Natural killer cell (primary cell): ENCODE data around the gene MYMX. TPM values are rescaled to one million over a fixed set of nuclear protein-coding genes. Genes with fewer than 3 reads are reported as not detected.

Experiments
- ATAC-seq, 3 donors: fragments of 150-1000 bp in 2 of 3; fragments of 200-7000 bp in 1 of 3; cut with Tn5 transposase; 1 replicate in 1 of 3; 2 replicates in 2 of 3; pipeline ENCODE4 v1.10.0; 2021; ENCODE audit warnings: mild to moderate bottlenecking in 2 of 3, moderate library complexity in 2 of 3
- DNase-seq, 2 donors: peaks; one replicate each; pipeline versions ENCODE4 v3.0.0 to v3.0.0-alpha.2; 2013 to 2021; ENCODE audit warnings: mixed read lengths in 1 of 2
- H3K27ac ChIP-seq: one replicate; pipeline ENCODE4 v1.5.1; 2013; ENCODE audit warnings: mild to moderate bottlenecking, low read length
- H3K27me3 ChIP-seq: one replicate; pipeline ENCODE4 v1.6.1; 2013; ENCODE audit warnings: low read length; ENCODE audit not compliant: control insufficient read depth, insufficient read depth
- H3K36me3 ChIP-seq: one replicate; pipeline ENCODE4 v1.6.1; 2013; ENCODE audit warnings: low read length; ENCODE audit not compliant: control insufficient read depth, insufficient read depth
- H3K4me1 ChIP-seq: one replicate; pipeline ENCODE4 v1.6.1; 2013; ENCODE audit warnings: low read length; ENCODE audit not compliant: control insufficient read depth, insufficient read depth
- H3K4me3 ChIP-seq: one replicate; pipeline ENCODE4 v1.5.1; 2013; ENCODE audit warnings: low read length
- H3K9me3 ChIP-seq: one replicate; pipeline ENCODE4 v1.6.1; 2013; ENCODE audit warnings: low read length; ENCODE audit not compliant: control insufficient read depth, insufficient read depth
- H3K27ac Mint-ChIP-seq, 2 donors: one replicate each; pipeline ENCODE4 v1.8.0; 2022; ENCODE audit warnings: mild to moderate bottlenecking in 2 of 2, mixed read lengths in 2 of 2, moderate library complexity in 1 of 2
- H3K27me3 Mint-ChIP-seq, 2 donors: one replicate each; pipeline ENCODE4 v1.8.0; 2022; ENCODE audit warnings: low read depth in 2 of 2, mixed read lengths in 2 of 2
- H3K36me3 Mint-ChIP-seq: one replicate; pipeline ENCODE4 v1.8.0; 2022; ENCODE audit warnings: mixed read lengths
- H3K4me1 Mint-ChIP-seq, 2 donors: one replicate each; pipeline ENCODE4 v1.8.0; 2022; ENCODE audit warnings: mixed read lengths in 2 of 2
- H3K4me3 Mint-ChIP-seq: one replicate; pipeline ENCODE4 v1.8.0; 2022; ENCODE audit warnings: mild to moderate bottlenecking, moderate library complexity, mixed read lengths
- H3K9me3 Mint-ChIP-seq, 2 donors: one replicate each; pipeline ENCODE4 v1.8.0; 2022; ENCODE audit warnings: mixed read lengths in 2 of 2
- CTCF ChIP-seq: fragments of 200-600 bp; IDR thresholded peaks from one replicate; pipeline ENCODE4 v1.8.0; 2022; ENCODE audit warnings: antibody characterized with exemption
- WGBS: methylation state at CpG from one replicate; pipeline ENCODE4 v1.1.7; 2013; ENCODE audit warnings: missing lambda C conversion rate; ENCODE audit not compliant: insufficient coverage; 5-methylcytosine and 5-hydroxymethylcytosine counted together
- intact Hi-C: fragments of 100-400 bp; cut with micrococcal nuclease; formaldehyde crosslinking; loops from one replicate; pipeline ENCODE4 v1.14.2; 2022
- total RNA-seq, 4 donors: library from RNA; stranded (reverse); fragments of 120-200 nt in 1 of 4; gene quantifications; one replicate each; pipeline versions ENCODE4 v1.2.3 to v1.2.4, GENCODE V29; 2013 to 2022

The MYMX gene
- total RNA-seq, 3 donors from 2014 or later (not counting 1 experiment from before 2014, with no cell fraction given): not detected

DNA sequence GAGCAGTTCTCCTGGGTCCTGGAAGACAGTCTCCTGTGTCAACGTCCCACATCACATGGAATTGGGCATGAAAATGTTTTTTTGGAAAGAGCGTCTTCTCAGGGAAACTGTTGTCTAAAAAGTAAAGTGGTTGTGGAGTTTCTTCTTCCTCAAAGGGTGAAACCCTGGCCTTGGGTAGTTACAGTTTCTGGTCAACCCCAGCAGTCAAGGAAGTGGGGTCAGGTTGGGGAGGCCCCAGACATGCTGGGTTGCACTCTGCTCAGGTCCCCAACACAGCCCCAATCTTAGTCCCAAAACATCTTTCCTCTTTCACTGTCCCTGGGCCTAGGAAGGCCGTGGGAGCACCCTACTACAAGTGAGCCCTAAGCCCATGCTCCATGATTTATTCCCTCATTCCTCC lies 49.6 kb downstream of the MYMX start:
- Mint-ChIP-seq H3K36me3 (no peaks in the 10 kb centered on the region), H3K27ac (peak overlapping the region; percentile 93 to 98), H3K4me3 (peak overlapping the region; percentile 93), H3K27me3 (peaks cover 16% of the 10 kb centered on the region in 2 donors), H3K9me3 (no peaks in the 10 kb centered on the region), H3K4me1 (peaks cover 19 to 47% of the 10 kb centered on the region in 2 donors)
- intact Hi-C loops: no loop called here
- no peak overlapping the region for H3K4me3 ChIP-seq
- peak overlapping the region; percentile 74 for H3K27ac ChIP-seq
- no peak for TF ChIP-seq CTCF
- H3K9me3 ChIP-seq: no peaks in the 10 kb centered on the region
- H3K27me3 ChIP-seq: peaks cover 21% of the 10 kb centered on the region
- 70% methylated on average over 3 of the region's 3 CpGs for WGBS
- peaks cover 55% of the 10 kb centered on the region for H3K4me1 ChIP-seq
- ATAC-seq (no peak), DNase-seq (no peak)
- H3K36me3 ChIP-seq: peaks cover 6% of the 10 kb centered on the region

GRCh38 chr6:44267252-44267651 lies 50.5 kb downstream of the MYMX start:
- peak overlapping the region; percentile 93 to 98 for H3K27ac Mint-ChIP-seq
- H3K4me3 Mint-ChIP-seq: no peak overlapping the region
- no peaks in the 10 kb centered on the region for H3K36me3 Mint-ChIP-seq
- H3K27me3 Mint-ChIP-seq: peaks cover 22 to 23% of the 10 kb centered on the region in 2 donors
- intact Hi-C loops: no loop called here
- H3K9me3 Mint-ChIP-seq: no peaks in the 10 kb centered on the region
- peaks cover 19 to 50% of the 10 kb centered on the region in 2 donors for H3K4me1 Mint-ChIP-seq
- Histone ChIP-seq H3K27me3 (peaks cover 29% of the 10 kb centered on the region), H3K27ac (no peak overlapping the region), H3K4me3 (no peak overlapping the region), H3K4me1 (peaks cover 47% of the 10 kb centered on the region), H3K36me3 (peaks cover 1% of the 10 kb centered on the region), H3K9me3 (no peaks in the 10 kb centered on the region)
- TF ChIP-seq CTCF: no peak
- DNase-seq (peak in 1 of 2 donors; percentile 18), ATAC-seq (no peak)
- WGBS: 83% methylated on average over 9 of the region's 10 CpGs

Other genes starting within 250 kb of the MYMX start
- 10 to 100 TPM; 14.9 to 16.2 (median 16.0) TPM for gene MRPL14, start 89.5 kb upstream of the MYMX start, total RNA-seq
- gene TMEM63B, start 89.4 kb upstream of the MYMX start, total RNA-seq: 10 to 100 TPM; 24.7 to 30.8 (median 28.1) TPM
- not detected for gene CAPN11, start 58.1 kb upstream of the MYMX start, total RNA-seq
- gene SLC29A1, start 6.7 kb downstream of the MYMX start, total RNA-seq: 1 to 10 TPM; 2.2 to 5.5 (median 5.2) TPM
- gene HSP90AB1, start 30.2 kb downstream of the MYMX start, total RNA-seq: 100 to 1,000 TPM; 256 to 372 (median 308) TPM
- gene SLC35B2, start 40.6 kb downstream of the MYMX start, total RNA-seq: 10 to 100 TPM; 20.9 to 27.7 (median 26.8) TPM
- gene NFKBIE, start 48.6 kb downstream of the MYMX start, total RNA-seq: 10 to 100 TPM; 44.9 to 61.5 (median 56.4) TPM
- not detected for gene TMEM151B, start 53.5 kb downstream of the MYMX start, total RNA-seq
- gene AARS2, start 96.4 kb downstream of the MYMX start, total RNA-seq: 10 to 100 TPM; 14.1 to 17.2 (median 14.2) TPM
- not detected for gene SPATS1, start 125.7 kb downstream of the MYMX start, total RNA-seq
- 10 to 100 TPM; 22.0 to 25.0 (median 24.9) TPM for gene CDC5L, start 170.8 kb downstream of the MYMX start, total RNA-seq